ENCODE results near the gene TTYH1.

TTYH1 gene

GRCh38 chr19:54422136-54422535, 6.9 kb downstream of the TTYH1 start:
- no peak for DNase-seq (ENCODE audit: low read depth in 2 of 2)

DNA sequence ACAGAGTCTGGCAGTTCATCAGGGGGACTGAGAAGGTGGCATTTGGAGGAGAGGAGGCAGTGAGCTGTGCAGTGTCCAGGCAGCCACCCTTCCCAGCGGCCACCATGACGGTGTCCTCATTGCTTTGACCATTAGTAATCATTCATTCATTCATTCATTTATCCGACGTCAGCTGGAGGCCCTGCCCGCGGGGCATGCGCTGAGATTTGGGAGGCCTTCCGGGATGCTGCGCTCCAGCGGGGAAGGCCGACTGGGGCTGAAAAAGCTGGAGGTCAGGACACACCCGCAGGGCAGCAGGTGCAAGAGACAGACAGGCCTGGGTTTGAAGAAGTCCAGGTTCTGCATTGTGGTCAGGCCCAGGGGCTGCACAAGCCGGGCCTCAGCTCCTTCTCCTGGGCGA, 8.9 kb downstream of the TTYH1 start:
- DNase-seq (ENCODE audit: low read depth in 2 of 2): no peak

DNA sequence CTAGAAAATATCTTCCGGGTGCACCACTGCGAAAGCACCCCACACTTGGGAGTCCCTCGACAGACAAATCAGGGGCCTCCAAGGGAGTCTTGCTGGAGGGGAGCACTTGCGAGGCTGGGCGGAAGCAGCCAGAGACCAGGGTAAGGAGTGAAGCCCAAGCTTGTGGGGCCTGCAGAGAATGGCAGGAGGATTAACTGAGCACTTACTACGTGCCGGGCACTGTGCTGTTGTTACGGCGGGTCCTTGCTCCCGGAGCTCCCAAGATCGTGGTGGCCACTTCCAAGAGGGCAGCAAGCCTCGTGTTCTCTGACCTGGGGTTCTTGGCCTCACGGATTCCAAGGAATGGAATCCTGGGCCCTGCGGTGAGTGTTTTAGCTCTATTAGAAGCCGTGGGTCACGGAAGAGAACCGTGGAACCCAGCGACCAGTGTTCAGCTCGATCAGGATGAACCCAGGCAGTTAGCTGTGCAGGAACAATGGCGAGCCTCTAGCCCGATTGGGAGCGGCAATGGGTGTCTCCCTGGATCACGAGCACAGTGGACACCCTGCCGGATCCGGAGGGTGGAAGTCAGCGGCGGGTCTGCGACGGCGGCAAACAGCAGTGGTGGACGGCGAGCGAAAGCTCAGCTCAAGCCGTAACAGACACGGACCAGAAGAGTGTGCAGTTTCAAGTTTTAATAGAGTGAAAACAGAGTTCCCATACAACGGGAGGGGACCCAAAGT, 9.6 kb downstream of the TTYH1 start:
- DNase-seq (ENCODE audit: low read depth in 2 of 2): no peak

DNA sequence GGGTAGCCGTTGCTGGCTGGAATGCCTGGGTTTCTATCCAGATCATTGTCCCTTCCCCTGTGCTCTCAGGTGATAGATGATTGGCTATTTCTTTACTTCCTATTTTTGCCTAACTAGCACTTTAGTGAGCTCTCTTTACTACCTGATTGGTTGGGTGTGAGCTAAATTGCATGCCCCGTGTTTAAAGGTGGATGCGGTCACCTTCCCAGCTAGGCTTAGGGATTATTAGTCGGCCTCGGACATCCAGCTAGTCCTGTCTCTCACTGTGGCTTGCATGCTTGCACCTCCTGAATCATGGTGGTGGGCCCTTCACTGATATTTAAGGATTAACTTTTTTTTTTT, 10.1 kb downstream of the TTYH1 start:
- no peak for DNase-seq (ENCODE audit: low read depth in 2 of 2)

- DNase-seq (ENCODE audit: low read depth in 2 of 2): no peak
Measured at GRCh38 chr19:54426291-54426931, 11.1 kb downstream of the TTYH1 start.

DNA sequence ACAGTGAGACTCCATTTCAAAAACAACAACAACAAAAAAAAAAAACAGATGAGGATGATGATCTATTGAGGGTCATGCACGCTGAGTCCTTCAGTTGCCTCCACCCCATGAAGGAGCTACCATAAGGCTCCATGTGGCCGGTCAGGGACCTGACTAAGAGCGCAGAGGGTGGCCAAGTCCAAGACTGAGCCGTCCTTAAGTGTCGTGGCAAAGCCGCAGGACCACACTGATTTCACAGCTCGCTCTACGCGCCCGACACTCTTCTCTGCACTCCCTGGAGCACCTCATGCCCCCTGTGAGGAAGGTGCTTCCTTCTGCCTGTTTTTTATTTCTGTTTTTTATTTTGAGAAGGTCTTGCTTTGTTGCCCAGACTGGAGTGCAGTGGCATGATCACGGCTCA, 12.3 kb downstream of the TTYH1 start:
- no peak for DNase-seq (ENCODE audit: low read depth in 2 of 2)

DNA sequence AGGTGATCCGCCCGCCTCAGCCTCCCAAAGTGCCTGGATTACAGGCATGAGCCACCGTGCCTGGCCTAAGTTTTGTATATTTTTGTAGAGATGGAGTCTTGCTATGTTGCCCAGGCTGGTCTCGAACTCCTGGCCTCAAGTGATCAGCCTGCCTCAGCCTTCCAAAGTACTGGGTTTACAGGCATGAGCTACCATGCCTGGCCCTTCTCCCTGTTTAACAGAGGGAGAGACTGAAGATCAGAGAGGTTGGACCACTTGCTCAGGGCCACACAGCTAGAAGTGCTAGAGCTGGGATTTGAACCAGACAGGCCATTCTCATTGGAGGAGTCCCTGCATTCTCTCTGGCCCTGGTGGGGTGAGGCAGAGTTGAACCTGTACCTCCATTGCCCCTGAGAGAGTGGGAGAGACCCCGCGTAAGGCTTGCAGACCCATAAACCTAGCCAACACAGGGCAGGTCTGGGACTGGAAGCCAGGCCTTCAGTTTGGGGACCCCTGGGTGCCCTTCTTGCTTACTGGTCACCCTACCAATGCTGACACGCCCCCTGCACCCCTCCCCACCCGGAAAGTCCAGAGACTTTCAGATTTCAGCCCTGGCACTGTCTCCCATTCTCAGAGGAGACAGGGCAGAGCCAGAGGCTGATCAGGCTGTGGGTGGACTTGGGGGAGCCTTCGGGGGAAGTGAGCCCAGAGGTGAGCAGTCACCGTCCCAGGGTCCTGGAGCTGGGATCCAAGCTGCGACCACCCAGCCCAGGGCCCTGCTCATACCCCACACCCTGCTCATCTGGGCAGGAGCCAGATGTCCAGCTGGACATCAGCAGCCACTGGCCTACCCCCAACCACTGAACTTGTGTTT, 13.3 kb downstream of the TTYH1 start:
- no peak for DNase-seq (ENCODE audit: low read depth in 2 of 2)

- no peak for DNase-seq (ENCODE audit: low read depth in 2 of 2)
Measured at GRCh38 chr19:54429176-54429495, 13.9 kb downstream of the TTYH1 start.

- DNase-seq (ENCODE audit: low read depth in 2 of 2): no peak
Measured at GRCh38 chr19:54429545-54430227, 14.4 kb downstream of the TTYH1 start.

DNA sequence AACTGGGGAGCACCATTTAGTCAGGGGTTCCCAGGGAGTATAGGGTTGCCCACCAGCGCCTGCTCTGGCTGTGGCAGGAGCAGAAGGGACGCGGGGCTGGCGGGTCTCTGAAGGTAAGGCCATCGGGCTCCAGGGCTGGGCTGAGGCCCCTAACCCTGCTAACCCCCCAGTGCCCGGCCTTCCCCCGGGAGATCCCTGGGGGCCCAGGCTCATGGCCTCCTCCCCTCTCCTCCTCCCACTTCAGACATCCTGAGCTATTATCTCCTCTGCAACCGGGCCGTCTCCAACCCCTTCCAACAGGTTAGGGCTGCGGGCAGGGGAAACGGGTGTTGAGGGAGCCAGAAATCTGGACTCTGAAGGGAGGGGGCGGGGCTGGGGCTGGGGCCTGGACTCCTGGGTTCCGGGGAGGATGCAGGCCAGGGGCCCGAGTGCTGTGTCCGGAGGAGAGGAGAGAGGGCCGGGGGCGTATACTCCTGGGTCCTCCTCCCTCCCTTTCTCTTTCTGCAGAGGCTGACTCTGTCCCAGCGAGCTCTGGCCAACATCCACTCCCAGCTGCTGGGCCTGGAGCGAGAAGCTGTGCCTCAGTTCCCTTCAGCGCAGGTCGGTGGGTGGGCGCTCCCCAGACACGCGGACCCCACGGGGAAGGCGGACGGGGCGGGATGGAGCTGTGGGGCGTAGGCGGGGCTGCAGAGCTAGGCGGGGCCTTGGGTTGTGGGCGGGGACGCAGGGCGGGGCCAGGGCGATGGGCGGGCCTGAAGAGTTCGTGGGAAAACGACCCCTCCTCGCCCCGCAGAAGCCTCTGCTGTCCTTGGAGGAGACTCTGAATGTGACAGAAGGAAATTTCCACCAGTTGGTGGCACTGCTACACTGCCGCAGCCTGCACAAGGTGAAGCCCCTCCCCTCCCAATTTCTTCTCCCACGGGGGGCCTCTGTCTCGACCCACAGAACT, 15.3 kb downstream of the TTYH1 start:
- DNase-seq (ENCODE audit: low read depth in 2 of 2): no peak

- DNase-seq (ENCODE audit: low read depth in 2 of 2): no peak
Measured at GRCh38 chr19:54431255-54431838, 16.1 kb downstream of the TTYH1 start.

DNA sequence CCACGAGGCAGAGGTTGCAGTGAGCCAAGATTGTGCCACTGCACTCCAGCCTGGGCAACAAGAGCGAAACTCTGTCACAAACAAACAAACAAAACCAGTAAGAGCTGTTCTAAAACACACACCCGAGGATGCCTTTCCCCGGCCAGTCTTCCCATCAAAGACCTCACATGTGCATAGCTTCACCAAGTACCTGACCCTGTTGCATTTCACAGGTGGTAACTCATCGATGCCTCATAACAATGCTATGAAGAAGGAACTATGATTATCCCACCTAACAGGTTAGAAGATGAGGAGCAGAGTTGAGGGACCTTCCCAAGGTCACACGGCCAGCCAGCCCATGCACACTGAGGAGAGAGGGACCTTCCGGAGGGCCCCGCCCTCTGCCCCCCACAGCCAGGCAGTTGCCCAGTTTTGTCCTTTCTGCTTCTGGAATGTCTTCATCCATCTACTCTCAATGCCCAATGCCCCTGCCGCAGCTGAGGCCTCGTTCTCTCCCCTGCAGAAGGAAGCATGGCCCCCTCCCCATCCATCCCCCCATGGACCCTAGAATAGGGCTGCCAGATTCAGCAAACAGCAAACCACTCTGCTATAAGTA, 17.0 kb downstream of the TTYH1 start:
- DNase-seq (ENCODE audit: low read depth in 2 of 2): no peak

GRCh38 chr19:54433697-54434096, 18.4 kb downstream of the TTYH1 start:
- no peak for DNase-seq (ENCODE audit: low read depth in 2 of 2)

DNA sequence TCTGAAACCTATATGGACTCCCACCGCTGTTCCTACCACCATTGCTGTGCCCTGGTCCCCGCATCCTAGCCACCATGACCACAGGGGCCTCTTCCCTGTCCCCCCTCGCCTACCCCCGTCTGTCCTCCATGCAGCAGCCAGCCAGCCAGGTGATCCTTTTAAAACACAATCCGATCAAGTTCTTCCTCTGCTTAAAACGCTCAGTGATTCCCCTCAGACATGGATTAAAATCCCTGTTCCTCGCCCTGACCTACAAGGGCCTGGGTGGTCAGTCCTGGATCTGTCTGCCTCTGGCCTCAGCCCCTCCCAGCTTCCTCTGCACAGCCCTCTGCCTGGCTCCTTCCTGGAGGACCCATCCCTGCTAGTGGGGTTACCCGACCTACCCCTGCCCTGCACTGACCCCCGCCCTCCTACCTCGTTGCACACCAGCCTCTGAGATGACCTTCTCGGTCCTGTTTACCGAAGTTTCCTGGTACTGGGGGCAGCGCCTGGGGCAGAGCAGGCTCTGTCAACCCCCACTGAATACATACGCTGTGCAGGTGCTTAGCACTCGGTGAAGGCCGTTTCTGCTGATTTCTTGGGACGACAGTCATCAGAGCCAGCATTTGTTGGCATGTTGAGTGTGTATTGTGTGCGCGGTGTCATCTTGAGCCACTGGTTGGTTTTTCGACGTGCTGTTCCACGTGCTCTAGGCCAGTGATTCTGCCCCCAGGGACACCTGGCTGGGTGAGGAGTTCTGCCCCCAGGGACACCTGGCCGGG, 19.0 kb downstream of the TTYH1 start:
- DNase-seq (ENCODE audit: low read depth in 2 of 2): no peak

- DNase-seq (ENCODE audit: low read depth in 2 of 2): no peak
Measured at GRCh38 chr19:54434873-54435214, 19.6 kb downstream of the TTYH1 start.

DNA sequence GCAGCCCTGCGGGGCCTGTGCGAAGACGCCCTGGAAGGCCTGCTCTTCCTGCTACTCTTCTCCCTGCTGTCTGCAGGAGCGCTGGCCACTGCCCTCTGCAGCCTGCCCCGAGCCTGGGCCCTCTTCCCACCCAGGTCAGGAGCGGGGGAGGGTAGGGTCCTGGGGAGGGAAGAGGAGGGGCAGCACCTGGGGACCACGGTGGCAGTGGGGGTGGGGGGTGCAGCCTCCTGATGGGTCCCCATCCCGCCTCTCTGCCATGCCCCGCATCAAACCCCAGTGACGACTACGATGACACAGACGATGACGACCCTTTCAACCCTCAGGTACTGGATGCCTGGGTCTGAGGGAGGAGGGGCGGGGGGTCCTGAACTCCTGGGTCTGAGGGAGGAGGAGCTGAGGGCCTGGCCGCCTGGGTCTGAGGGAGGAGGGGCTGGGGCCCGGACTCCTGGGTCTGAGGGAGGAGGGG, 20.3 kb downstream of the TTYH1 start:
- no peak for DNase-seq (ENCODE audit: low read depth in 2 of 2)

DNA sequence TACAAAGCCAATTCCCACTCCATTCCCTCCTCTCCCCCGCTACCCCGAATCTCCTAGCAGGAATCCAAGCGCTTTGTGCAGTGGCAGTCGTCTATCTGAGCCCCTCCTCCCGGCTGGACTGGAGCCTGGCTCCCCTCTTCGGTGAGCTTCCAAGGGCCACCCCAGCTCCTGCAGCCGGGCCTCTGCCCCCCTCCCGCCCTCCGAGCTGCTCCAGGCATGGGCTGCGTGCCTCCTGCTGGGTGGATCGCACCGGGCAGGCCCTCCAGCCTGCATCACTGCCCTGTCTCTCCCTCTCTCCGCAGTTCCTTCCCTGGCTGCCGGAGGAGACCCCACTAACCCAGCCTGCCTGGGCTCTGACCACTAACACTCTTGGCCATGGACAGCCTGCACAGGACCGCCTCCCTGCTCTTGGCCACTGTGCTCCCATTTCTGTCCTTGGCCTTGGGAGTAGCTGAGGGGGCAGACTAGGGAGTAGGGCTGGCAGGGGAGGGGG, 20.8 kb downstream of the TTYH1 start:
- DNase-seq (ENCODE audit: low read depth in 2 of 2): no peak

GRCh38 chr19:54436628-54437252, 21.5 kb downstream of the TTYH1 start:
- no peak for DNase-seq (ENCODE audit: low read depth in 2 of 2)
